Measurements from ENCODE around the gene PSTPIP1. TPM values are rescaled to one million over a fixed set of nuclear protein-coding genes. Genes with fewer than 3 reads are reported as not detected.

Gene PSTPIP1
- total and polyA plus RNA-seq, 4 experiments from 2014 or later = 62.4 to 233 (median 144) TPM

GRCh38 chr15:77012117-77012712 is 17.3 kb downstream of the PSTPIP1 start:
- Histone ChIP-seq H3K27me3 (ENCODE audit: insufficient read depth, low read length) (no peaks in the 10 kb centered on the region), H3K4me3 (ENCODE audit: low read length in 2 of 2) (peak overlapping the region in 1 of 2 donors; percentile 33), H3K4me1 (ENCODE audit: insufficient read depth, low read length) (peaks cover 97% of the 10 kb centered on the region), H3K9me3 (ENCODE audit: control insufficient read depth in 1 of 2, low read length in 2 of 2) (no peaks in the 10 kb centered on the region), H3K36me3 (ENCODE audit: insufficient read depth, low read length) (peaks cover 14% of the 10 kb centered on the region), H3K27ac (ENCODE audit: low read depth, low read length) (peak overlapping the region; percentile 67)
- POLR2A ChIA-PET (ENCODE audit: partially characterized antibody) = interaction anchor here (1.6 to 17.8 kb wide), 7 partner anchors 8 to 81 kb away, joined by 6 to 472 read pairs (median 9); partner anchors contain the start of genes PSTPIP1 and RCN2
- CTCF ChIA-PET (ENCODE audit: partially characterized antibody) = interaction anchor here (1.1 to 3.5 kb wide), 11 partner anchors 8 to 109 kb away, joined by 3 to 35 read pairs (median 6); partner anchors contain the start of genes PSTPIP1 and SCAPER
- Mint-ChIP-seq H3K9me3 (no peaks in the 10 kb centered on the region), H3K27ac (peak overlapping the region; percentile 82 to 100 (median 95)), H3K27me3 (peaks cover 0 to 2% of the 10 kb centered on the region in 2 donors), H3K4me3 (peak overlapping the region in 7 of 8 donors; percentile 76 to 94 (median 86)), H3K36me3 (peaks cover 6 to 50% of the 10 kb centered on the region in 2 donors), H3K4me1 (peaks cover 52 to 93% (median 75%) of the 10 kb centered on the region in 4 donors)
- DNase-seq = no peak
- intact Hi-C loops (cut with micrococcal nuclease) = loop anchor here (10.0 kb wide), 1 partner anchor 413 kb away; the partner anchor contains the start of genes HMG20A and PEAK1

- H3K27me3 Mint-ChIP-seq = peaks cover 0 to 2% of the 10 kb centered on the region in 2 donors
- H3K4me3 Mint-ChIP-seq = peak overlapping the region; percentile 74 to 94 (median 83)
- no peaks in the 10 kb centered on the region for H3K9me3 ChIP-seq (ENCODE audit: control insufficient read depth in 1 of 2, low read length in 2 of 2)
- intact Hi-C loops (cut with micrococcal nuclease) = loop anchor here (1.0 to 10.0 kb wide), 4 partner anchors 9 to 412 kb away; partner anchors contain the start of genes HMG20A, PEAK1 and PSTPIP1
- CTCF ChIA-PET (ENCODE audit: partially characterized antibody) = interaction anchor here (0.9 to 3.5 kb wide), 13 partner anchors 9 to 110 kb away, joined by 3 to 35 read pairs (median 5); partner anchors contain the start of genes PSTPIP1 and SCAPER
- POLR2A ChIA-PET (ENCODE audit: partially characterized antibody) = interaction anchor here (0.7 to 17.8 kb wide), 10 partner anchors 9 to 81 kb away, joined by 3 to 472 read pairs (median 8); partner anchors contain the start of genes PSTPIP1 and RCN2
- peaks cover 52 to 95% (median 76%) of the 10 kb centered on the region in 4 donors for H3K4me1 Mint-ChIP-seq
- H3K27ac Mint-ChIP-seq = peak overlapping the region; percentile 82 to 100 (median 95)
- H3K36me3 Mint-ChIP-seq = peaks cover 6 to 54% of the 10 kb centered on the region in 2 donors
- H3K36me3 ChIP-seq (ENCODE audit: insufficient read depth, low read length) = peaks cover 17% of the 10 kb centered on the region
- peak; percentile 52 to 79 (median 59) for DNase-seq
- H3K27me3 ChIP-seq (ENCODE audit: insufficient read depth, low read length) = no peaks in the 10 kb centered on the region
- peaks cover 99% of the 10 kb centered on the region for H3K4me1 ChIP-seq (ENCODE audit: insufficient read depth, low read length)
- no peaks in the 10 kb centered on the region for H3K9me3 Mint-ChIP-seq
- H3K27ac ChIP-seq (ENCODE audit: low read depth, low read length) = peak overlapping the region; percentile 67
- peak overlapping the region; percentile 33 to 47 for H3K4me3 ChIP-seq (ENCODE audit: low read length in 2 of 2)
These were observed 17.9 kb downstream of the PSTPIP1 start for GRCh38 chr15:77012868-77013267.

- Histone ChIP-seq H3K27ac (ENCODE audit: low read depth, low read length) (peak overlapping the region; percentile 67), H3K4me1 (ENCODE audit: insufficient read depth, low read length) (peaks cover 99% of the 10 kb centered on the region), H3K36me3 (ENCODE audit: insufficient read depth, low read length) (peaks cover 21% of the 10 kb centered on the region), H3K27me3 (ENCODE audit: insufficient read depth, low read length) (no peaks in the 10 kb centered on the region), H3K9me3 (ENCODE audit: control insufficient read depth in 1 of 2, low read length in 2 of 2) (no peaks in the 10 kb centered on the region), H3K4me3 (ENCODE audit: low read length in 2 of 2) (peak overlapping the region; percentile 33 to 47)
- Mint-ChIP-seq H3K27ac (peak overlapping the region; percentile 82 to 100 (median 95)), H3K36me3 (peaks cover 6 to 56% of the 10 kb centered on the region in 2 donors), H3K27me3 (peaks cover 0 to 2% of the 10 kb centered on the region in 2 donors), H3K4me3 (peak overlapping the region; percentile 74 to 94 (median 83)), H3K4me1 (peaks cover 52 to 98% (median 74%) of the 10 kb centered on the region in 4 donors), H3K9me3 (no peaks in the 10 kb centered on the region)
- CTCF ChIA-PET (ENCODE audit: partially characterized antibody) = interaction anchor here (0.9 to 3.5 kb wide), 11 partner anchors 9 to 110 kb away, joined by 3 to 35 read pairs (median 6); partner anchors contain the start of genes PSTPIP1 and SCAPER
- POLR2A ChIA-PET (ENCODE audit: partially characterized antibody) = interaction anchor here (1.4 to 17.8 kb wide), 9 partner anchors 9 to 82 kb away, joined by 5 to 472 read pairs (median 8); partner anchors contain the start of genes PSTPIP1 and RCN2
- peak; percentile 77 to 97 (median 80) for DNase-seq
- intact Hi-C loops (cut with micrococcal nuclease) = loop anchor here (1.0 to 10.0 kb wide), 4 partner anchors 9 to 411 kb away; partner anchors contain the start of genes HMG20A, PEAK1 and PSTPIP1
These were observed 18.8 kb downstream of the PSTPIP1 start for GRCh38 chr15:77013776-77014131.

GRCh38 chr15:77014132-77015081 is 19.5 kb downstream of the PSTPIP1 start:
- peaks cover 47 to 98% (median 72%) of the 10 kb centered on the region in 4 donors for H3K4me1 Mint-ChIP-seq
- H3K27ac Mint-ChIP-seq = peak overlapping the region; percentile 82 to 100 (median 95)
- Histone ChIP-seq H3K9me3 (ENCODE audit: control insufficient read depth in 1 of 2, low read length in 2 of 2) (no peaks in the 10 kb centered on the region), H3K4me3 (ENCODE audit: low read length in 2 of 2) (peak overlapping the region in 1 of 2 donors; percentile 33), H3K4me1 (ENCODE audit: insufficient read depth, low read length) (peaks cover 99% of the 10 kb centered on the region), H3K36me3 (ENCODE audit: insufficient read depth, low read length) (peaks cover 28% of the 10 kb centered on the region), H3K27ac (ENCODE audit: low read depth, low read length) (peak overlapping the region; percentile 67), H3K27me3 (ENCODE audit: insufficient read depth, low read length) (no peaks in the 10 kb centered on the region)
- H3K4me3 Mint-ChIP-seq = peak overlapping the region; percentile 74 to 94 (median 83)
- H3K9me3 Mint-ChIP-seq = no peaks in the 10 kb centered on the region
- ChIA-PET CTCF (ENCODE audit: partially characterized antibody) (interaction anchor here (0.9 to 3.5 kb wide), 7 partner anchors 8 to 43 kb away, joined by 5 to 35 read pairs (median 11); partner anchors contain the start of gene PSTPIP1), POLR2A (ENCODE audit: partially characterized antibody) (interaction anchor here (1.4 to 17.8 kb wide), 9 partner anchors 9 to 83 kb away, joined by 5 to 472 read pairs (median 8); partner anchors contain the start of genes PSTPIP1 and RCN2)
- no peak for DNase-seq
- intact Hi-C loops (cut with micrococcal nuclease) = loop anchor here (10.0 kb wide), 1 partner anchor 410 kb away; the partner anchor contains the start of genes HMG20A and PEAK1
- peaks cover 0 to 2% of the 10 kb centered on the region in 2 donors for H3K27me3 Mint-ChIP-seq
- H3K36me3 Mint-ChIP-seq = peaks cover 6 to 54% of the 10 kb centered on the region in 2 donors

GRCh38 chr15:77015646-77016320 is 20.9 kb downstream of the PSTPIP1 start:
- Histone ChIP-seq H3K4me3 (ENCODE audit: low read length in 2 of 2) (peak overlapping the region in 1 of 2 donors; percentile 28), H3K4me1 (ENCODE audit: insufficient read depth, low read length) (peaks cover 99% of the 10 kb centered on the region), H3K36me3 (ENCODE audit: insufficient read depth, low read length) (peaks cover 32% of the 10 kb centered on the region), H3K27ac (ENCODE audit: low read depth, low read length) (peak overlapping the region; percentile 67), H3K27me3 (ENCODE audit: insufficient read depth, low read length) (no peaks in the 10 kb centered on the region), H3K9me3 (ENCODE audit: control insufficient read depth in 1 of 2, low read length in 2 of 2) (no peaks in the 10 kb centered on the region)
- POLR2A ChIA-PET (ENCODE audit: partially characterized antibody) = interaction anchor here (0.7 to 17.8 kb wide), 3 partner anchors 18 to 110 kb away, joined by 3 to 472 read pairs (median 3); partner anchors contain the start of genes PSTPIP1, RCN2 and SCAPER
- Mint-ChIP-seq H3K36me3 (peaks cover 4 to 52% of the 10 kb centered on the region in 2 donors), H3K4me3 (peak overlapping the region in 6 of 8 donors; percentile 3 to 71 (median 54)), H3K4me1 (peaks cover 44 to 98% (median 72%) of the 10 kb centered on the region in 4 donors), H3K27ac (peak overlapping the region; percentile 82 to 100 (median 89)), H3K9me3 (no peaks in the 10 kb centered on the region), H3K27me3 (peaks cover 0 to 2% of the 10 kb centered on the region in 2 donors)
- CTCF ChIA-PET (ENCODE audit: partially characterized antibody) = interaction anchor here (1.2 to 1.8 kb wide), 4 partner anchors 8 to 42 kb away, joined by 3 to 4 read pairs (median 4); no protein-coding TSS in a partner anchor
- intact Hi-C loops (cut with micrococcal nuclease) = loop anchor here (10.0 kb wide), 1 partner anchor 409 kb away; the partner anchor contains the start of genes HMG20A and PEAK1
- peak in 1 of 5 donors; percentile 39 for DNase-seq

All from CD4-positive, alpha-beta memory T cell (primary cell).